ENCODE measurements around the gene INTU.

- TF ChIP-seq CTCF (IDR thresholded peaks at IDR 0.05) (no peak), POLR2A (IDR thresholded peaks at IDR 0.05) (no peak)
Measured at GRCh38 chr4:127610488-127610887, 22.3 kb upstream of the INTU start.

All from breast epithelium (tissue), 3 donors.